Activated CD8-positive, alpha-beta memory T cell treated with anti-CD3 and anti-CD28 coated beads for 36 hours (primary cell): ENCODE measurements around the gene PBX1. TPM values are rescaled to one million over a fixed set of nuclear protein-coding genes. Genes with fewer than 3 reads are reported as not detected.
"Not testable (repeated sequence)": the region's sequence is repeated elsewhere in the genome, so short reads cannot be mapped to it uniquely, and the experiment has no call there.

ENCODE experiments used
- CTCF ChIA-PET: fragments of 350-600 bp; sonication (Branson Sonifier 250); formaldehyde crosslinking; loops from one replicate; lab custom pipeline; 2021; ENCODE audit warnings: antibody characterized with exemption; lab: Charles Lee
- POLR2A ChIA-PET: fragments of 350-600 bp; sonication (Branson Sonifier 250); formaldehyde crosslinking; loops from one replicate; lab custom pipeline; 2021; ENCODE audit warnings: antibody characterized with exemption; lab: Charles Lee
- total RNA-seq, 2 experiments: library from RNA; stranded (reverse); gene quantifications; one replicate each; pipeline ENCODE4 v1.2.3, GENCODE V29; 2021

Gene PBX1
- not detected for total RNA-seq

DNA sequence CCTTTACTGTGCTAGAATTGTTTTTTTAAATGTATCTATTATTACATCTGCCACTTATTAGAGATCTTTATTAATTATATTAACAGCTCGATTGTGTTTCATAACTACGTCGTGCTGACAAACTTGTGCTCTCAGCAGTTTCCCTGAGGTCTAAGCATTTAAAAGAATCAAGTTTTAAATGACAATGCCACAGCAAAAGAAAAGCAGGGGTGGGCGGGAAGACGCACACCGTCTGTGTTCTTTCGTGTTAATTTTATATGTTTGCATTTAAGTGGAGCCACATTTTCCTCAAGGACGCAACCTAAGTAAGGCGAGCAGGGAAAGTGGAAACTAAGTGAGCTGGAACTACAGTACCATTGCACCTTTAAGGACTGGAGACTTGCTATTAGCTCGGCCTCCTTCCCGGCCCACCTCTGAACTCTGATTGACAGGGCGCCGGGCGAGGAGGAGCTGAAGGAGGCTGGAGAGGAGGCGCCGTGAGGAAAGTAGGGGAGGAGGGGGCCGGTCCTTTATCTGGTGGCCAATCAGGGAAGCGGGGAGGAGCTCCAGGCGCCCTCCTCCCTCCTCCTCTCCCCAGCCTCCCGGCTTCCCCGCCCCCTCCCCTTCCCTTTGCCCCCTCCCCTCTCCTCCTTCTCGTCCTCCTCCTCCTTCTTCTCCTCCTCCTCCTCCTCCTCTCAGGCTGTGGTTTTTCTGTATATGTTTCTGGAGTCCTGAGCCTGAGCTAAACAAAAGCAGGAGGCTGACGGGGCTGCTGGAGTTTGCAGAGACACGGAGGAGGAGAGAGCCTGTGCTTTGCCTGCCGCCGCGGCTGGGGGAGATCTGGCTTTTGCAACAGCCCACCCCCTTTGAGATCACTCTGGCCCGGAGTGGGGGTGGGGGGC is at the start of gene PBX1:
TSS of gene PBX1 (plus strand) at position 724 of the 881 bp plus-strand sequence.
- POLR2A ChIA-PET: no interaction called here
- CTCF ChIA-PET: interaction anchor here (0.6 kb wide), 1 partner anchor 1141 kb away, joined by 3 read pairs; no protein-coding TSS in a partner anchor

DNA sequence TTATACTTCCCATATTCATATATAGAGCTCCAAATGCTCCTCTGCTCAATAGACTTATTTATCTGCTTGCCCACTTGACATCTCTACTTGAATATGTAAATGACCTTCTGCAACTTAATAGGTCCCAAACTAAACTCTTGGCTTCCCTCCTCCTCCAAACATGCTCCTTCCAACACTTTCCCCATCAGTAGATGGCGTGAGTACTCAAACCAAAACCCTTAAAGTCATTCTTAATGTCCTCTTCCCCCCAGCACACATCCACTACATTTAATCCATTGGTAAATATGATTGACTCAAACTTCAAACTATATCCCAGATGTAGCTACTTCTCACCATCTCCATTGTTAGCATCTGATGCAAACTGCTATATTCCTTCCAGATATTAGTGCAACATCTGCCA is 48.5 kb upstream of the PBX1 start:
- CTCF ChIA-PET: no interaction called here
- POLR2A ChIA-PET: no interaction called here

DNA sequence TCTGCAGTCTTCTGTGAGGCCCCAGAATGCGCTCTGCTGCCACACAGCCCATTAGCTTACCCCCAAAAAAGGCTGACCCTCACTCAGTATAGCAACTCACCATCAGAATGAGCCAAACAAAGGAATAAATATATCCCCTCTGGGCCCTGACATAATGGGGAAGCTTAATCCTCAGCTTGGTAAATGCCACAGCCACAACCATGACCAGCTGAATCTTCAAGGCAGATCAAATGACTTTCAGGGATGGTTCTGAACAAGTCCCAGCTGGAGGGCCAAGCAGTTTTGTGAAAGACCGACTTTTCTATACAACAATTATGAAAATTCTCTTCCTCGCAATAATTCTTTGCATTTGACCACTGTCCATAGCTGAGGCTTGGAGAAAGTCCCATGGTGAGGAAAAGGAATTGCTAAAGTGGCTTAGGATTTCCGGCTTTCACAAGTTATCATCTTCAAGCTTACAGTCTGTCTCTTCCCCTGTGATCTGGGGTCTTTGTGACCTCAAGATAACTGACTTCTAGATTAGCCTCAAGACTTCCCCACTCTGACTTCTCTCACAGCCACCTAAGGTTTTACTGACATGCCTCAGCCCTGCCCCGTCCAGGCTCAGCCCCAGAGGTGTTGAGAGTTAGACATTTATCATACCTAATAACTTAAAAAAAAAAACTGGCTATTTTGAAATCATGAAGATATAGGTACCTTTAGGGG is 47.8 kb upstream of the PBX1 start:
- POLR2A ChIA-PET: no interaction called here
- CTCF ChIA-PET: no interaction called here

DNA sequence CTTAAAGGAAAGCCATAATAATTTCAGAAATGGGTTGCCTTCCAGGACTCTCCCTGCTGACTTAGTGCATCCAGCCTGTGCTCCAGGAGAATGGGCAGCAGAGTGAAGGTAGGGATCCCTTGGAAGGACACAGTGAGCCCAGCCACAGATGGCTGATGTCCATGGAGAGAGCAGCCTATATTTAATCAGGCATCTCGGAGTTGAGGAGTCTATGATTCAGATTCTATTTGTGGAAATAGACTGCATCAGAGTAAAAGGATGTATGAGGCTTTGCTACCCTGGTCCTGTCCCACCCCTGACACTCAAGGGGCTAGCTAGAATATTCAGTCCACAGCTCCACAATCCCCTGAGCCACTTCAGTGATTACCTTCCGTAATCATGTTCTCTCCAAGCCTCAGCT is 43.8 kb upstream of the PBX1 start:
- ChIA-PET CTCF (no interaction called here), POLR2A (no interaction called here)

DNA sequence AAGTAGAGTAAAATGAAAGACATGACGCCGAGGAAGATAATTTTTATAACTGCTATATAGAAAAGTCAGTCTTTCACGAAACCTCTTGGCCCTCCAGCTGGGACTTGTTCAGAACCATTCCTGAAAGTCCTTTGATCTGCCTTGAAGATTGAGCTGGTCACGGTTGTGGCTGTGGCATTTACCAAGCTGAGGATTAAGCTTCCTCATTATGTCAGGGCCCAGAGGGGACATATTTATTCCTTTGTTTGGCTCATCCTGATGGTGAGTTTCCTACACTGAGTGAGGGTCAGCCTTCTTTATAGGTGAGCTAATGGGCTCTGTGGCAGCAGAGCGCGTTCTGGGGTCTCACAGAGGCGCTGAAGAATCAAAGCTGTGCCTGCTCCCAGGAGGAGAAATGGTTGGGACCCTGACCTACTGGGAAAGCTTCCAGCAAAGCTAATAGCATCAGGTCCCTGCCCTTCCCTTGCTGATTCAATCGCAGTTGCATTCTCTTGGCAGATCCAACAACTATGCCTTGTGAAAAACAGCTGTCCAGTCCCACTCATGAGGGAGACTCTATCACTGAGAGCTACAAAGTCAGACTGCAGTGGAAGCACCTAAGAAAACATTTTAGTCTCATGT is 43.2 kb upstream of the PBX1 start:
- POLR2A ChIA-PET: no interaction called here

DNA sequence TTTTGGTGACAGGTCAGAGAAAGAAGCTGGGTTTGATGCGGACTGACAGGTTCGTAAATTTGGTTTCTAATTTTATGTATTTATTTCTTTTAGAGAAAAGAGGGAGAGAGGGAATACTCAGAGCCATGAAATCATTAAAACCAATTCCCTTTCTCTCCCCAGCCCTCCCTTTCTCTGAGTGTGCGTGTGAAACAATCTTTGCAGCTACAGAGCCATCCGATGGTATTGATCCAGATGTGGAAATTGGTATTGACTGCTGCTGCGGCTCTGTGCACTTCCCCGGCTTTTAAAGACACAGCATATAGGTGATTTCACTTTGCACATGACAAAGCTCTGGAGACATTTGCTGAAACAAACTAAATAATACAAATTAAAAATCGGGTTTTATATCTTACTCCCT is 42.4 kb upstream of the PBX1 start:
- ChIA-PET POLR2A (no interaction called here), CTCF (no interaction called here)

More for the DNA sequence above, 43.2 kb upstream of the PBX1 start:
- CTCF ChIA-PET: no interaction called here

DNA sequence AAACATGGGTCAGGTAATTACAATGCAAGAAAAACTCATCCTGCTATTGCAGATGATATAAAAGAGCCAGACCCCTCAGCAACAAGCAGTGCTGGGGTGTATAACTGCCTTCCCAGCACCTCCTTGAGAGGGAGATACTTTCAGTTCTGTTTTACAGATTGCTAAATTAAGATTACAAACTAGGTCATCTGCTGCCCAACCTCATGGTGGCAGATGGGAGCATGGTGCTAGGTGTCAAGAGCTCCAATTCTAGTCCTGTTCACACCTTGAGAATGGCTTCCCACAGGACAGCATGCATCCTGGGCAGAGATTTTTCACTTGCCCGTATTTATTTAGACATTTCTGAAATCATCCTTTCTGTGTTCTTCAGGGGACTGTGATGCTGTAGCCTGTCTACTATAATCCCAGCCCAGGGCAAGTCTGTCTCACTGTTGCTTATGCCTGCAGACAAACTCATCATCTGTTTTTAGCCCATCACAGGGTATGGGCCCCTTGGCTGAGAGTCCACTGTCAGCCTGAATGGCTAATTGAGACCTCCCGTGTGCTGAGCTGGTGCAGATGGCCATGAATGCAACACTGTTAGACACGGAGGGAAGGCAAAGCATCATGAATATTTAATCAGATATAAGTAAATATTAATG is 40.2 kb upstream of the PBX1 start:
- ChIA-PET CTCF (no interaction called here), POLR2A (no interaction called here)

DNA sequence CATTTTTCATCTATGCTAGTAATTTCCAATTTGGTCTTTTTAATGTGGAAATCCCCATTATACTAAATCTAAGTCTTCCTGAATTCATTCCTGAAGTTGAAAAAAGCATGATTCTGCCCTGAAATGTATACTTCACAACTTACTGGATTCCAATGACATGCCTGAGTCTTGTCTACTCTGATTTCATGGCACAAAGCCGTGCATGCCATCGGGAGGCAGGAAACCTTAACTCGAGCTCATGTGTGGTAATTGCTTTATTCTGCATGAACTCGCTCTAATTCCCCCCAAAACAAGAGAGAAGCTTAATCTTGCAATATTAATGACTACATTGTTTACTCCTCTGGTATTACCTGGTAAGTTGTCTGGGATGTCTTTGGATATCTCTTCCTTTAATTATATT is 39.6 kb upstream of the PBX1 start:
- POLR2A ChIA-PET: no interaction called here
- CTCF ChIA-PET: no interaction called here

DNA sequence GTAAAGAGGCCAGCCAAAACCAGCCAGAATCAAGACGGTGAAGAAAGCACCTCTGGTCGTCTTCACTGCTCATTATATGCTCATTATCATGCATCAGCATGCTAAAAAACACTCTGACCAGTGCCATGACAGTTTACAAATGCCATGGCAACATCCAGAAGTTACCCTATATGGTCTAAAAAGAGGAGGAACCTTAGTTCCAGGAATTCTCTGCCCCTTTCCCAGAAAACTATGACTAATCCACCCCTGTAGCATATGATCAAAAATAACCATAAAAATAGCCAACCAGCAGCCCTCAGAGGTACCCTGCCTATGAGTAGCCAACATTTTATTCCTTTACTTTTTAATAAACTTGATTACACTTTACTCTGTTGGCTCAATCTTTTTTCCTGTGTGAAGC is 34.2 kb upstream of the PBX1 start:
- POLR2A ChIA-PET: no interaction called here
- CTCF ChIA-PET: no interaction called here

DNA sequence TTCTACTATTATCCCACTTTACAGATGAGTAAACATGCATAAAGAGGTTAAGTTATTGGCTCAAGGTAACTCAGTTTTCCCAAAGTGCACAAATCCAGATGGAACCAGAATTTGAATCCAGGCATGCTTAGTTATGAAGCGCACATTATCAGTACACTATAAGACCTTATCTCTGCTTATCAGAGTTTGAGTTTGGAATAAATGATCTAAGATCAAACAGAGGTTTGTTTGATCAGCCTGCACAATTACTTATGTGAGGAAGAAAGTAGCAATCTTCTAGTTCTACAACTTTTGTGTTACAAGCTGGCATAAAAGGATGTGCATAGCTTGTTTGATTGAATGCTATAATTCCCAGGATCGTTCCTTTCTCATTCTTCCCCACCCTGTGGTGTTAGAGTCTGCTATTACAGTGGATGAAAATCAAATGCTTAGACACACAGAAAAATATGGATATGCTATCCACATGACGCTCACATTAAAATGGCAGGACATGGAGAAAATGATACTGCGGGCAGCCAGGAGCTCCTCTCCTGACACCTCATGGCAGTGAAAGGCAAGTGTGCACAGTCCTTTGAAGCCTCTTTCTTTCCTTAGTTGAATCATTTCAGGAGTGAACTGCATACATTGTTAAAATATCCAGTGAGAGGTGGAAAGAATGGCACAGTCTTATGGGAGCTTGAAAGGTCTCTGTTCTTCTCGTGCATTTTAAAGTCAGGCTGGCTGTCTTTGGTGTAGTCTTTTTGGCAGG is 23.9 kb upstream of the PBX1 start:
- ChIA-PET CTCF (no interaction called here), POLR2A (no interaction called here)

DNA sequence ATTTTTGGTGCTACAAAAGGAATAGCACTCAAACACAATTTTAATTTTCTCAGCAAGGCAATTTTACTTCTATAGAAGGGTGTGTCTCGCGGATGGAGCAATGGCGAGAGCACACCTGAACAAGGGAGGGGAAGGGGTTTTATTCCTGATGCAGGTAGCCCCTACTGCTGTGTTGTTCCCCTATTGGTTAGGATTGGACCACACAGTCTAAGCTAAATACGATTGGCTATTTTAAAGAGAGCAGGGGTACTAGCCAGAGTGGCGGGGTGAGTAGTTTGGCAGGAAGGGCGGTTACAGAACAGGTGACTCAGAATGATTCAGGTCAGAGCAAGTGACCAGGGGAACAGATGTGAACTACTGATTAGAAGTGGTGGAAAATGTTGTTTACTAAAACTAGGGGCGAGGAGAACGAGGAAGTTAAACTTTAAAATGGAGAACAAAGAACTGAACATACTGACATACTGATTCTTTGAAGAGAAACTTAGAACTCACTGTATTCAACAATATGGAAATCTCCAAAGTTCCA is 6.5 kb upstream of the PBX1 start:
- POLR2A ChIA-PET, CTCF ChIA-PET: not testable (repeated sequence)

DNA sequence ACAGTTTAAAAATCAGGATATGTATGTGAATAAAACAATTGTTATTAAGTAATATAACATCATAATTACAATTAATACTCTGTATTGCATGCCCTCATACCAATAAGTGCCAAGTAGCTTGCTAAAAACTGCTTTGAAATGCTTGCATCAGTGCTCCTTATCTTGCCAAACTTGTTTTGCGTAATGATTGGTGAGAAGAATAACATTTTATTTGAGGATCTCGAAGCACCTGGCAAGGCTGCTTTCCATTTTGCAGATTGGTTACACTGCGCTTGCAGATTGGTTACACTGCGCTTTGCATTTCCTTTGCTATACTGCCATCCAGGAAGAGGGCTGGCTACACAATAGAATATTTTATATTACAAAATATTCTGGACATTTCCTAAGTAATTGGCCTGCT is 1.7 kb upstream of the PBX1 start:
- POLR2A ChIA-PET: no interaction called here
- CTCF ChIA-PET: no interaction called here

DNA sequence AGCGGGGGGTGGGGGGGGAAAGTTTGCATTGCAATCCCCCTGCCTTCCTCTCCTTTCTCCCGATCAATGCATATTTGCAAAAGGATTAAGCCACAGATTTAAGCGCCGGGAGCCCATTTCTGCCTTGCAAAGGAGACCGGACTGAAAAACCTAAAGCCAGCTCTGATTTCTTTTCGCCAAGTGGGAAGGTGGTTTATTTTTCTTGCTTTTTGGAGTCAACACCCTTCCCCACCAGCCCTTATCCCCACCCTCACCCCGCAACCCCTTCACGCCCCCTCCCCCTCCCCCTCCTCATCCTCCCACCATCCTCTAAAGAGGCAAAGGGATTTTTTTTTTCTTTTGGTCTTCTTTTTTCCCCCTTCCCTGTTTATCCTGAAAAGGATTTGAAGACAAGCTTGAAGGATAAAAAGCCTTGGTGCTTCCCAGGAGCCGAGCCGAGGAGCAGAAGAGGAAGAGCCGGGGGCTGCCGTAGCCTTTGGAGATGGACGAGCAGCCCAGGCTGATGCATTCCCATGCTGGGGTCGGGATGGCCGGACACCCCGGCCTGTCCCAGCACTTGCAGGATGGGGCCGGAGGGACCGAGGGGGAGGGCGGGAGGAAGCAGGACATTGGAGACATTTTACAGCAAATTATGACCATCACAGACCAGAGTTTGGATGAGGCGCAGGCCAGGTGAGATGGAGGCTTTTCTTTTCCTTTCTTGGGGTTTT is 513 bp downstream of the PBX1 start:
- ChIA-PET CTCF (interaction anchor here (0.6 kb wide), 1 partner anchor 1140 kb away, joined by 3 read pairs; no protein-coding TSS in a partner anchor), POLR2A (no interaction called here)

DNA sequence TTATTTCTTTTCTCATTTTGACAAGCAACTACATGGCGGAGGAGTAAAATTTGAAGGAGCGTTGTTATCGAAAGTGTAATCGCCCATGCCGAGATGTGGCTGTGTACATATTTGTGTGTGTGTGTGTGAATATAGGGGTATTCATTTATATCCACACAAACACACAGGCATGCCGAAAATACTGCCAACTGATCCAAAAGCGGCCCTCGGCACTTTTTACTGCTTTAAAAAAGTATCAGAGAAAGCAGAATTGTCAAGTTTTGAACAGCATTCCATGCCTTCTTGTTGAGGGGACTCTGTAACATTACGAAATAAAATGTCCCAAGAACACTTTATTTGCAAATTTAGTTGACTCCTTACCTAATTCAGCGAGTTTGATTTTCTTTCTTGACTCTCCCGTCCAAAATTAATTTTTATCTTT is 1.1 kb downstream of the PBX1 start:
- POLR2A ChIA-PET: no interaction called here
- CTCF ChIA-PET: no interaction called here

DNA sequence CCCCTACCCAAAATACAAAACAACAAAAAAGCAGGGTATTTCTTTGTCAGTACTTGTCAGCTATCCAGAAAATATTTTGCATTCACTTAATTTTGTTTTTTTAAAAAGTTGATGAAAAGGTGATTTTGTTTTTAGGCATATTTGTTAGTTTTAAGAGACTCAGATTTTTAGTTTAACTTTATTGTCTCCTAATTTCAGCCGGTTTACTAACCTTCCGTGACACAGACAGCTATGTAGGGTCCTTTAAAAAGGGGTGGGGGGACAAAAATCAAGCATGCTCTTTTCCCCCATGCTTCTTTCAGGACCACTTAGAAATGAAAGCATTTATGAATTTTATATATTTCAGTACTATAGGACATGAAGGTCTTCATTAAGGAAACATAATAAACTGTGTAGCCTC is 1.6 kb downstream of the PBX1 start:
- ChIA-PET POLR2A (no interaction called here), CTCF (no interaction called here)

DNA sequence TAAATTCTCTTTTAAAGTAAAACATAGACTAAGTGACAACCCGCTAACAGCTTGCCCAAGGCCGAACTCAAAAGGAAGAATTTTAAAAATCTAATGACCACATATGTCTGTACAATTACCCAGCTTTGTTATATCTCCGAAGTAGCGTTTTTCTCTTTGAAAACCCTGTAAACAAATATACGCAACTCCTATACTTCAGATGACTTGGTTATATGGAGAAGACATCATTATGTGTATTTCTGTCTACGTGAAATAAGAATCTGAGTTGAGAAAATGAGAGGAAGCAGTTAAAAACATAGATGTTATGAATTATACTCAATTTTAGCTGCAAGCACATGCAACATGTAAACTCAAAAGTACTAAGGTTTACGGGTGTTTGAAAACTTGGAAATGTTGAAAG is 2.0 kb downstream of the PBX1 start:
- ChIA-PET POLR2A (no interaction called here), CTCF (no interaction called here)

DNA sequence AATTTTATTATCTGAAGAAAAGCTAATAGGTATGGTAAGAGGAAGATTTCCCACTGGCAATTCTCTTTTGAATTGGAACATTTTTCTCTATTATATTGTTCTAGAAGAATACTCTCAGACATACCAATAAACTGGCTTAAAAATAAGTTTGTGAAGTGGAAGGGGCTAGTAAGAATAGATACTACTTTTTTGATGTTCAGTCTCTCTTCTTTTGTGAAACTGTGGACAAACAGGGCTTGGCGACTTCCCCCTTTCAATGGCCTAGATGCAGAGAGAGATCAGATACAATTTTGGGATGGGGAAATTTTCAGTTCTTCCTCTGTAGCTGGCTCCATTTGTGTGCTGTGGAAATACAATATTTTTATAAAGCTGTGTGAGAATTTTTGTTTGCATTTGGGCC is 2.5 kb downstream of the PBX1 start:
- CTCF ChIA-PET: no interaction called here

DNA sequence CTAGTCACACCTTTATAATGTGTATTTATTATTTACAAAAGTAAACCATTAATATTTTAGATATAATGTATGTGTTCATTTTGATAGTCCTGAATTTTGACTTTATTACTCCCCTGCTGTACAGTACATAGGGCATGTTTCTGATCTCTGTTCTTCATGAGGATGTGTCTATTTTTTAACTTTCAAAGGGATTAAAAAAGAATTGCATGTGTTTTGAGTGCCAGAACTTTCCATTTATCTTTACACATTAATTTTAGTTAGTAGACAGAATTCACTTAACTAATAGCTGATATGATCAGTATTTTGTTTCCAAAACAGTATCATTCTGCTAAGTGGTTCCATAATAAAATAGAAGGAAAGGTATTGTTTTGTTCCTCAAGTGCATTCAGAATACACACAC is 3.1 kb downstream of the PBX1 start:
- ChIA-PET POLR2A (no interaction called here), CTCF (no interaction called here)

More for the DNA sequence above, 2.5 kb downstream of the PBX1 start:
- POLR2A ChIA-PET: no interaction called here
